H9 (cell line): Measurements from ENCODE around the gene KDM4D. TPM values are rescaled to one million over a fixed set of nuclear protein-coding genes. Genes with fewer than 3 reads are reported as not detected.
"Not testable (repeated sequence)": the region's sequence is repeated elsewhere in the genome, so short reads cannot be mapped to it uniquely, and the experiment has no call there.

Experiments used
- DNase-seq: peaks from one replicate; pipeline ENCODE4 v3.0.0-alpha.2; 2017
- H2AFZ ChIP-seq: one replicate; pipeline ENCODE4 v1.6.1; 2013; ENCODE audit warnings: mild to moderate bottlenecking, low read length, control low read depth, moderate library complexity
- H2AK5ac ChIP-seq: 2 replicates; pipeline ENCODE4 v1.6.1; 2013; ENCODE audit warnings: low read length, control low read depth, mixed read lengths; ENCODE audit not compliant: insufficient read length
- H2BK120ac ChIP-seq: one replicate; pipeline ENCODE4 v1.6.1; 2013; ENCODE audit warnings: low read depth, mild to moderate bottlenecking, low read length, control low read depth, inconsistent platforms; ENCODE audit not compliant: poor library complexity, severe bottlenecking
- H2BK12ac ChIP-seq: 2 replicates; pipeline ENCODE4 v1.6.1; 2013; ENCODE audit warnings: low read length, control low read depth, mixed read lengths, low read depth; ENCODE audit not compliant: insufficient read length
- H2BK15ac ChIP-seq: 2 replicates; pipeline ENCODE4 v1.6.1; 2013; ENCODE audit warnings: low read depth, low read length, control low read depth
- H2BK20ac ChIP-seq: one replicate; pipeline ENCODE4 v1.6.1; 2013; ENCODE audit warnings: low read depth, mild to moderate bottlenecking, low read length, control low read depth, inconsistent platforms; ENCODE audit not compliant: poor library complexity, severe bottlenecking
- H2BK5ac ChIP-seq: 2 replicates; pipeline ENCODE4 v1.6.1; 2013; ENCODE audit warnings: low read length, control low read depth, mixed read lengths; ENCODE audit not compliant: insufficient read length
- H3K14ac ChIP-seq: 2 replicates; pipeline ENCODE4 v1.6.1; 2013; ENCODE audit warnings: low read length, control low read depth; ENCODE audit not compliant: insufficient read depth
- H3K18ac ChIP-seq: 2 replicates; pipeline ENCODE4 v1.6.1; 2013; ENCODE audit warnings: low read depth, mild to moderate bottlenecking, mixed read lengths, low read length, control low read depth; ENCODE audit not compliant: insufficient read length
- H3K23ac ChIP-seq: 2 replicates; pipeline ENCODE4 v1.6.1; 2013; ENCODE audit warnings: low read length, control low read depth, mixed read lengths, low read depth; ENCODE audit not compliant: insufficient read length
- H3K23me2 ChIP-seq: 2 replicates; pipeline ENCODE4 v1.6.1; 2013; ENCODE audit warnings: low read depth, mild to moderate bottlenecking, mixed read lengths, low read length, control low read depth; ENCODE audit not compliant: insufficient read length, poor library complexity, severe bottlenecking
- H3K27ac ChIP-seq: 2 replicates; pipeline ENCODE4 v1.5.1; 2013; ENCODE audit warnings: low read length, control low read depth, mixed read lengths, low read depth; ENCODE audit not compliant: insufficient read length
- H3K27me3 ChIP-seq: 2 replicates; pipeline ENCODE4 v1.6.1; 2013; ENCODE audit warnings: low read length, control low read depth, inconsistent platforms; ENCODE audit not compliant: insufficient read depth
- H3K4ac ChIP-seq: 2 replicates; pipeline ENCODE4 v1.6.1; 2013; ENCODE audit warnings: low read depth, mild to moderate bottlenecking, control low read depth, inconsistent platforms, low read length, moderate library complexity
- H3K4me1 ChIP-seq: 2 replicates; pipeline ENCODE4 v1.6.1; 2013; ENCODE audit warnings: low read length, control low read depth, inconsistent platforms; ENCODE audit not compliant: insufficient read depth
- H3K4me2 ChIP-seq: 2 replicates; pipeline ENCODE4 v1.6.1; 2013; ENCODE audit warnings: low read length, control low read depth, mixed read lengths; ENCODE audit not compliant: insufficient read length, insufficient read depth
- H3K56ac ChIP-seq: 2 replicates; pipeline ENCODE4 v1.6.1; 2013; ENCODE audit warnings: low read depth, mild to moderate bottlenecking, mixed read lengths, low read length, control low read depth; ENCODE audit not compliant: insufficient read length
- H3K79me1 ChIP-seq: 2 replicates; pipeline ENCODE4 v1.6.1; 2013; ENCODE audit warnings: low read depth, mild to moderate bottlenecking, moderate library complexity, low read length, control low read depth, inconsistent platforms; ENCODE audit not compliant: insufficient read depth, poor library complexity, severe bottlenecking
- H3K79me2 ChIP-seq: 2 replicates; pipeline ENCODE4 v1.6.1; 2013; ENCODE audit warnings: low read length, control low read depth, inconsistent platforms; ENCODE audit not compliant: insufficient read depth
- H3K9ac ChIP-seq: 2 replicates; pipeline ENCODE4 v1.6.1; 2013; ENCODE audit warnings: low read length, control low read depth, mixed read lengths; ENCODE audit not compliant: insufficient read length; ENCODE audit errors: extremely low read depth
- H3K9me3 ChIP-seq: one replicate; pipeline ENCODE4 v1.6.1; 2013; ENCODE audit warnings: low read depth, low read length, inconsistent platforms; ENCODE audit not compliant: control insufficient read depth
- H3T11ph ChIP-seq: one replicate; pipeline ENCODE4 v1.6.1; 2013; ENCODE audit warnings: mild to moderate bottlenecking, low read length, control low read depth, inconsistent platforms
- H4K20me1 ChIP-seq: one replicate; pipeline ENCODE4 v1.6.1; 2013; ENCODE audit not compliant: control insufficient read depth, insufficient read length, insufficient read depth
- H4K5ac ChIP-seq: 2 replicates; pipeline ENCODE4 v1.6.1; 2013; ENCODE audit warnings: low read depth, mild to moderate bottlenecking, mixed read lengths, low read length, control low read depth; ENCODE audit not compliant: insufficient read length
- H4K8ac ChIP-seq: replicated peaks from 2 replicates; pipeline ENCODE4 v1.6.1; 2013; ENCODE audit warnings: low read length, control low read depth, mixed read lengths, low read depth; ENCODE audit not compliant: insufficient read length
- H4K91ac ChIP-seq: 2 replicates; pipeline ENCODE4 v1.6.1; 2013; ENCODE audit warnings: low read depth, mild to moderate bottlenecking, moderate library complexity, mixed read lengths, low read length, control low read depth; ENCODE audit not compliant: insufficient read length
- H3K27ac Mint-ChIP-seq, 3 experiments: 2 replicates in 2 of 3; 3 replicates in 1 of 3; pipeline ENCODE4 v1.8.0; 2020 to 2021; ENCODE audit warnings: mixed read lengths in 3 of 3, mild to moderate bottlenecking in 1 of 3, moderate library complexity in 1 of 3
- H3K27me3 Mint-ChIP-seq: 2 replicates; pipeline ENCODE4 v1.8.0; 2021; ENCODE audit warnings: low read depth, mild to moderate bottlenecking, moderate library complexity, mixed read lengths
- H3K36me3 Mint-ChIP-seq, 3 experiments: 2 replicates in 2 of 3; 3 replicates in 1 of 3; pipeline ENCODE4 v1.8.0; 2020 to 2021; ENCODE audit warnings: low read depth in 3 of 3, mixed read lengths in 3 of 3; ENCODE audit not compliant: insufficient read depth in 1 of 3
- H3K4me1 Mint-ChIP-seq, 2 experiments: 2 replicates each; pipeline ENCODE4 v1.8.0; 2020; ENCODE audit warnings: mixed read lengths in 2 of 2
- H3K4me3 Mint-ChIP-seq, 2 experiments: 2 replicates in 1 of 2; 3 replicates in 1 of 2; pipeline ENCODE4 v1.8.0; 2020 to 2021; ENCODE audit warnings: mild to moderate bottlenecking in 2 of 2, mixed read lengths in 2 of 2, moderate library complexity in 1 of 2
- H3K9me3 Mint-ChIP-seq, 2 experiments: 2 replicates in 1 of 2; 3 replicates in 1 of 2; pipeline ENCODE4 v1.8.0; 2020; ENCODE audit warnings: mild to moderate bottlenecking in 2 of 2, mixed read lengths in 2 of 2, moderate library complexity in 1 of 2
- WGBS: extraction: QIAGEN DNeasy Blood & Tissue Kit; methylation state at CpG from one replicate; pipeline ENCODE4 v1.1.7; 2013; ENCODE audit warnings: missing lambda C conversion rate, low lambda C conversion rate, mixed read lengths; ENCODE audit not compliant: insufficient read length; ENCODE audit errors: extremely low coverage; 5-methylcytosine and 5-hydroxymethylcytosine counted together
- total RNA-seq: library from RNA; stranded (reverse); gene quantifications from 2 replicates; pipeline ENCODE4 v1.2.1, GENCODE V29; 2021
- TF ChIP-seq, protein P1 (sequence below): fragments of 200-600 bp; sonication (generic); conservative IDR thresholded peaks from 3 replicates; pipeline ENCODE4 v1.8.0; 2021; ENCODE audit warnings: antibody characterized with exemption, mild to moderate bottlenecking

The KDM4D gene
- total RNA-seq, 1 experiment from 2014 or later = 1.9 TPM

DNA sequence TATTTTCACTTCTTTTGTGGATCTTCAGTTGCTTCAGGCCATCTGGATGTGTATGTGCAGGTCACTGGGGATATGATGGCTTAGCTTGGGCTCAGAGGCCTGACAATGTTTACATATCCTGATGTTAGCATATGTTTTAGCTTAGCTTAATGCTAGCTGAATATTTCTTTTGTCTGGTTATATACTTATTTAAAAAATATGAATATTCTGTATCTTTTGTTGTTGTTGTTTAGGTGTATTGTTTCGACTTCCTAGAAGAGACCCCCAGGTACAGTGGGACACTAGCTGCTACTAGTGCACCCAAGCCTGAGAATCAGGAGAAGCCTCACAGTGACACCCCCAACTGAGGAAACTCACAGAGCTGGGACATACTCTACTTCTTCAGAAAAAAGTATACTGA, 51.4 kb downstream of the KDM4D start, which contains the start of gene KDM4E:
TSS of gene KDM4E (plus strand) at position 301 of the 400 bp plus-strand sequence. CDS start 300 bp downstream, outside the sequence.
- H2BK5ac ChIP-seq = no peak within 1 kb of the TSS
- no peaks in the 10 kb centered on the region for H3K4me1 Mint-ChIP-seq
- H4K20me1 ChIP-seq = no peaks in the 10 kb centered on the region
- TF ChIP-seq, protein P1, sequence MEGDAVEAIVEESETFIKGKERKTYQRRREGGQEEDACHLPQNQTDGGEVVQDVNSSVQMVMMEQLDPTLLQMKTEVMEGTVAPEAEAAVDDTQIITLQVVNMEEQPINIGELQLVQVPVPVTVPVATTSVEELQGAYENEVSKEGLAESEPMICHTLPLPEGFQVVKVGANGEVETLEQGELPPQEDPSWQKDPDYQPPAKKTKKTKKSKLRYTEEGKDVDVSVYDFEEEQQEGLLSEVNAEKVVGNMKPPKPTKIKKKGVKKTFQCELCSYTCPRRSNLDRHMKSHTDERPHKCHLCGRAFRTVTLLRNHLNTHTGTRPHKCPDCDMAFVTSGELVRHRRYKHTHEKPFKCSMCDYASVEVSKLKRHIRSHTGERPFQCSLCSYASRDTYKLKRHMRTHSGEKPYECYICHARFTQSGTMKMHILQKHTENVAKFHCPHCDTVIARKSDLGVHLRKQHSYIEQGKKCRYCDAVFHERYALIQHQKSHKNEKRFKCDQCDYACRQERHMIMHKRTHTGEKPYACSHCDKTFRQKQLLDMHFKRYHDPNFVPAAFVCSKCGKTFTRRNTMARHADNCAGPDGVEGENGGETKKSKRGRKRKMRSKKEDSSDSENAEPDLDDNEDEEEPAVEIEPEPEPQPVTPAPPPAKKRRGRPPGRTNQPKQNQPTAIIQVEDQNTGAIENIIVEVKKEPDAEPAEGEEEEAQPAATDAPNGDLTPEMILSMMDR = no peak
- H3K27me3 Mint-ChIP-seq = no peaks in the 10 kb centered on the region; the same call in 1 of the 2 replicates
- H4K5ac ChIP-seq = no peak within 1 kb of the TSS
- H2AK5ac ChIP-seq = no peak within 1 kb of the TSS
- no peaks in the 10 kb centered on the region for H3K4me1 ChIP-seq
- H3K27ac ChIP-seq = no peak within 1 kb of the TSS
- no peak within 1 kb of the TSS for H3K4me2 ChIP-seq
- no peak within 1 kb of the TSS for H4K8ac ChIP-seq
- no peaks in the 10 kb centered on the region for H3K23me2 ChIP-seq
- H4K91ac ChIP-seq = no peak within 1 kb of the TSS
- DNase-seq = no peak
- H3K56ac ChIP-seq = no peak within 1 kb of the TSS
- no peak within 1 kb of the TSS for H3K14ac ChIP-seq
- H2BK15ac ChIP-seq = no peak within 1 kb of the TSS
- H2BK20ac ChIP-seq = no peak within 1 kb of the TSS
- no peak within 1 kb of the TSS for H3K9ac ChIP-seq
- no peaks in the 10 kb centered on the region for H3K79me2 ChIP-seq
- no peak within 1 kb of the TSS for H3K27ac Mint-ChIP-seq
- no peaks in the 10 kb centered on the region; a peak in 1 of 7 replicates for H3K36me3 Mint-ChIP-seq
- no peak within 1 kb of the TSS for H2BK12ac ChIP-seq
- H3K23ac ChIP-seq = no peak within 1 kb of the TSS
- H3K9me3 ChIP-seq = peaks cover 4% of the 10 kb centered on the region
- no peak within 1 kb of the TSS for H2BK120ac ChIP-seq
- H2AFZ ChIP-seq = no peak within 1 kb of the TSS
- no peak within 1 kb of the TSS for H3K4ac ChIP-seq
- no peaks in the 10 kb centered on the region for H3K79me1 ChIP-seq
- no peak within 1 kb of the TSS for H3T11ph ChIP-seq
- H3K27me3 ChIP-seq = no peaks in the 10 kb centered on the region
- H3K4me3 Mint-ChIP-seq = no peak within 1 kb of the TSS
- no peak within 1 kb of the TSS for H3K18ac ChIP-seq
- no peaks in the 10 kb centered on the region for H3K9me3 Mint-ChIP-seq
- WGBS = no CpG with 5 or more reads among the region's 1 CpG

DNA sequence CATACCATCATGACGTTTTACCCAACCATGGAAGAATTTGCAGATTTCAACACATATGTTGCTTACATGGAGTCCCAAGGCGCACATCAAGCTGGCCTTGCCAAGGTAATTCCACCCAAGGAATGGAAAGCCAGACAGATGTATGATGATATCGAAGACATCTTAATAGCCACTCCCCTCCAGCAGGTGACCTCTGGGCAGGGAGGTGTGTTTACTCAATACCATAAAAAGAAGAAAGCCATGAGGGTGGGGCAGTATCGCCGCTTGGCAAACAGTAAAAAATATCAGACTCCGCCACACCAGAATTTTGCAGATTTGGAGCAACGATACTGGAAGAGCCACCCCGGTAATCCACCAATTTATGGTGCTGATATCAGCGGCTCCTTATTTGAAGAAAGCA, 52.1 kb downstream of the KDM4D start:
- not testable (repeated sequence) for H3K23me2 ChIP-seq, H3K4me3 Mint-ChIP-seq, H3K36me3 Mint-ChIP-seq, H3K9me3 Mint-ChIP-seq, H4K5ac ChIP-seq, H3K4me1 ChIP-seq, H3T11ph ChIP-seq, H3K9me3 ChIP-seq, H2BK5ac ChIP-seq, H3K4ac ChIP-seq, H3K27ac ChIP-seq, H3K27ac Mint-ChIP-seq, H2BK120ac ChIP-seq, H3K14ac ChIP-seq, H3K4me1 Mint-ChIP-seq, H2BK20ac ChIP-seq, DNase-seq, H3K9ac ChIP-seq, H3K79me1 ChIP-seq, H4K91ac ChIP-seq, H4K20me1 ChIP-seq, H3K56ac ChIP-seq, H4K8ac ChIP-seq, H2BK15ac ChIP-seq, H2AFZ ChIP-seq, H3K79me2 ChIP-seq, H3K27me3 Mint-ChIP-seq, H3K27me3 ChIP-seq, H2AK5ac ChIP-seq, H3K23ac ChIP-seq, H3K4me2 ChIP-seq, H3K18ac ChIP-seq, H2BK12ac ChIP-seq
- WGBS = no CpG with 5 or more reads among the region's 9 CpGs
